ENCODE measurements around the gene HOXA1. TPM values are rescaled to one million over a fixed set of nuclear protein-coding genes. Genes with fewer than 3 reads are reported as not detected.

HOXA1 gene
- total and polyA plus RNA-seq, 4 experiments from 2014 or later: 0.49 to 0.75 (median 0.70) TPM

DNA sequence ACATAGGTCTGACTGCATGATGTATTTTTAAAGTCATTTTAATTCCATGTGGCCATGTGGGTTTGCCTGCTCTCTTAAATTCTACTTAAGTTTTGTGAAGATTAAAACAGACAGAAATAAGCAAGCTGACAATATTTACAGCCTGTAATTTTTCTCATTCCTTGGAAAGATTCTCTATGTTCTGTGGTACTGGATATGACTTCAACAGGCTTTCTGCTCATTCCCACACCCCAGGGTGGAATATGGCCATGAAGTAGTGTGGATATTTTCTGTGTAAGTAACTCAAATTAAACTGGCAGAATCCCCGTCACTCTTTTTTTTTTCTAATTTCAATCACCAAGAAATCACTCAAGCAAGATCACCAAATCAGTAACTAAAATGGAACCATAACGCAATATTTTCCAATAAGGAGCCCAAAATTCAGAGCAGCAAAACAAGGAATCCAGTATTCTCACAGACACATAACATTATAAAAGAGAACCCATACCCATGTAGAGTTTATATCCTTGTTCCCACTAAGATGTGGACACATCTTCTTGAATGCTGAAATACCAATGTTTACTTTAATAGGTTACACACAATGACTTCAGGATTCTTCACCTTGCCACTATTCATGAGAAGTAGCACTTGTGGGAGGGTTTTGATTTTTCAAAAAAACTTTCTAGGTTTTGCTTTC is 42.0 kb upstream of the HOXA1 start:
- peaks cover 9% of the 10 kb centered on the region for H3K27me3 ChIP-seq (ENCODE audit: insufficient read depth, low read length)
- no peak overlapping the region for H3K27ac ChIP-seq (ENCODE audit: low read depth, low read length)
- peaks cover 42 to 45% of the 10 kb centered on the region in 2 donors for H3K27me3 Mint-ChIP-seq
- H3K4me1 Mint-ChIP-seq: no peaks in the 10 kb centered on the region
- no peaks in the 10 kb centered on the region for H3K36me3 ChIP-seq (ENCODE audit: insufficient read depth, low read length)
- H3K4me3 ChIP-seq (ENCODE audit: low read length in 2 of 2): no peak overlapping the region
- H3K9me3 Mint-ChIP-seq: no peaks in the 10 kb centered on the region
- no peaks in the 10 kb centered on the region for H3K4me1 ChIP-seq (ENCODE audit: insufficient read depth, low read length)
- H3K9me3 ChIP-seq (ENCODE audit: control insufficient read depth in 1 of 2, low read length in 2 of 2): no peaks in the 10 kb centered on the region
- no peak overlapping the region for H3K4me3 Mint-ChIP-seq
- ChIA-PET POLR2A (ENCODE audit: partially characterized antibody) (no interaction called here), CTCF (ENCODE audit: partially characterized antibody) (no interaction called here)
- no peak overlapping the region for H3K27ac Mint-ChIP-seq
- intact Hi-C loops (cut with micrococcal nuclease): no loop called here
- H3K36me3 Mint-ChIP-seq: no peaks in the 10 kb centered on the region
- DNase-seq: no peak

DNA sequence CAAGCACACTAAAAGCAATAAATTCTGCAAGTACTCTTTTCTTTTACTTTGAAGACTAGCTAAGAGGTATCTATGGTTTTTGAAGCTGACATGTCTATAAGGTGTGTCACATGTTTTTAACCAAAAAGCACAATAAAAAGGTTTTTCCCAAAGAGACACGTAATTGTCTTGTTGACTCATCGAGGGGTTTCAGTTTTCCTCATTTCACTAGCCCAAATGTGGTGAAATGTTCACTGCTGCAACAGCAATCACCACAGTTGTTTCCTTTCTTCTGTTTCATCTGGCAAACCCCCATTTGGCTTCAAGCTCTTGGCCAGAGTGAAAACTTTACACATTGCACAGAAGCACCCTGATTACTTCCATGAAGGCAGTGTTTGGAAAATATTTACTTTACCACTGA is 38.6 kb upstream of the HOXA1 start:
- Histone ChIP-seq H3K27me3 (ENCODE audit: insufficient read depth, low read length) (peaks cover 12% of the 10 kb centered on the region), H3K9me3 (ENCODE audit: control insufficient read depth in 1 of 2, low read length in 2 of 2) (no peaks in the 10 kb centered on the region), H3K36me3 (ENCODE audit: insufficient read depth, low read length) (no peaks in the 10 kb centered on the region), H3K27ac (ENCODE audit: low read depth, low read length) (no peak overlapping the region), H3K4me1 (ENCODE audit: insufficient read depth, low read length) (peaks cover 6% of the 10 kb centered on the region), H3K4me3 (ENCODE audit: low read length in 2 of 2) (no peak overlapping the region)
- Mint-ChIP-seq H3K27ac (no peak overlapping the region), H3K27me3 (peaks cover 46 to 49% of the 10 kb centered on the region in 2 donors), H3K36me3 (no peaks in the 10 kb centered on the region), H3K4me1 (no peaks in the 10 kb centered on the region), H3K9me3 (no peaks in the 10 kb centered on the region), H3K4me3 (no peak overlapping the region)
- ChIA-PET CTCF (ENCODE audit: partially characterized antibody) (no interaction called here), POLR2A (ENCODE audit: partially characterized antibody) (no interaction called here)
- intact Hi-C loops (cut with micrococcal nuclease): no loop called here
- peak in 1 of 5 donors; percentile 33 for DNase-seq

DNA sequence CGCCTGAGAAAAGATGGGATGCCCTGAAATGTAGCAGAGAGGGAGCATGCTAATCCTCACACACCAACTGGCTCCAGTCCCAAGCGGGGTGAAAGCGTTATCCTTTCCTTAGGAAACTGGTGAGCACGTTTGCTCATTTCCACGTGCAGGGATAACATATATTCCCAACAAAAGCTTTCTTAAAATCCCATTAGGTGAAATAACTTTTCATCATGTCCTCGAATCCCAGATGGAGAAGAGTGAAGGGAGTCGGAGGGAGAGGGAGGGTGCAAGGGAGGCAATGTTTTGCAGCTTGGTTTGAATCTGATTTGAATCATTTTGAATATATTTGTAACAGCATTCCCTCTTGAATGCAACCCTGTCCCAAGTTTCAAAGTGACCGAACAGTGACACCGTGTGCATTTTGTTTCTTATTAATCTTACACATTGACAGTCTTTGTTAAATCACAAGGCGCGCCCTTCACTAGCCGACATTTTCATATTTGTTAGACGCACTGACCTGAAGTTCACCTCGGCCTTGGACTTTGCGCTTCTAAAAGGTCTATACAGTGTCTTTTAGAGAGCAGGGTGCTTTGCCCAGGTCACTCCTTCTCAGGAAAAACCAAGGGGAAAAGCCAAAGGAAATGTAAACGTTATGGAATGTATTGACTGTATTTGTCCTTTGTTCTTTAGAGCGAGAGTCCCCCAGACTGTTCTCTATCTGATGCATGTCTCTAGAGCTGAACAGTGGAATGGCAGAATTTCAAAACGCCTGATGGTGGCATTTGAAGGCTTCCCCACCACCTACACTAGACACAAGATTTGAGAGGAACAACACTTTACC is 37.8 kb upstream of the HOXA1 start:
- intact Hi-C loops (cut with micrococcal nuclease): no loop called here
- H3K9me3 ChIP-seq (ENCODE audit: control insufficient read depth in 1 of 2, low read length in 2 of 2): no peaks in the 10 kb centered on the region
- no peak overlapping the region for H3K27ac ChIP-seq (ENCODE audit: low read depth, low read length)
- Mint-ChIP-seq H3K36me3 (no peaks in the 10 kb centered on the region), H3K27ac (peak overlapping the region in 1 of 7 donors; percentile 28), H3K27me3 (peaks cover 48 to 49% of the 10 kb centered on the region in 2 donors), H3K9me3 (no peaks in the 10 kb centered on the region), H3K4me3 (no peak overlapping the region), H3K4me1 (no peaks in the 10 kb centered on the region)
- no peak overlapping the region for H3K4me3 ChIP-seq (ENCODE audit: low read length in 2 of 2)
- H3K27me3 ChIP-seq (ENCODE audit: insufficient read depth, low read length): peaks cover 12% of the 10 kb centered on the region
- ChIA-PET CTCF (ENCODE audit: partially characterized antibody) (no interaction called here), POLR2A (ENCODE audit: partially characterized antibody) (no interaction called here)
- no peaks in the 10 kb centered on the region for H3K36me3 ChIP-seq (ENCODE audit: insufficient read depth, low read length)
- H3K4me1 ChIP-seq (ENCODE audit: insufficient read depth, low read length): peaks cover 6% of the 10 kb centered on the region
- DNase-seq: no peak

DNA sequence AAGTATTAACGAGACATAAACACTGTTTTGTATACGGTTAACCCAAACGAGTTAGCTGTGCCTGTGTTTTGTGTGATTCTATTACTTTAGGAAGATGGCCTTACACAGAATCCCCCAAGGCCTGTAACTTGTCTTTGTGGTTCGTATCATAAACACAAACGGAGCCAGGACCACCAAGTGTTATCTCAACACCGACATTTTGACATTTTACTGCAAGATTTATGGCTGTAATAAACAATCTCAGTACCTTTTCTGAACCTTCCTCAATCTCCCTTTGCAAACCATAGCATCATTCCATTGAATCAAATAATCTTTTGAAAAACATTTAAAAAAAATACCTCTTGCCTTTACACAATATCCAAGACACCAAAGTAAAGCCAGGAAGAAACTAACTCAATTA is 37.2 kb upstream of the HOXA1 start:
- Mint-ChIP-seq H3K27ac (no peak overlapping the region), H3K9me3 (no peaks in the 10 kb centered on the region), H3K36me3 (no peaks in the 10 kb centered on the region), H3K4me1 (no peaks in the 10 kb centered on the region), H3K27me3 (peaks cover 42 to 49% of the 10 kb centered on the region in 2 donors), H3K4me3 (no peak overlapping the region)
- no peak for DNase-seq
- no peak overlapping the region for H3K27ac ChIP-seq (ENCODE audit: low read depth, low read length)
- intact Hi-C loops (cut with micrococcal nuclease): no loop called here
- no peak overlapping the region for H3K4me3 ChIP-seq (ENCODE audit: low read length in 2 of 2)
- POLR2A ChIA-PET (ENCODE audit: partially characterized antibody): no interaction called here
- H3K9me3 ChIP-seq (ENCODE audit: control insufficient read depth in 1 of 2, low read length in 2 of 2): no peaks in the 10 kb centered on the region
- peaks cover 12% of the 10 kb centered on the region for H3K27me3 ChIP-seq (ENCODE audit: insufficient read depth, low read length)
- H3K4me1 ChIP-seq (ENCODE audit: insufficient read depth, low read length): peaks cover 6% of the 10 kb centered on the region
- CTCF ChIA-PET (ENCODE audit: partially characterized antibody): no interaction called here
- no peaks in the 10 kb centered on the region for H3K36me3 ChIP-seq (ENCODE audit: insufficient read depth, low read length)

DNA sequence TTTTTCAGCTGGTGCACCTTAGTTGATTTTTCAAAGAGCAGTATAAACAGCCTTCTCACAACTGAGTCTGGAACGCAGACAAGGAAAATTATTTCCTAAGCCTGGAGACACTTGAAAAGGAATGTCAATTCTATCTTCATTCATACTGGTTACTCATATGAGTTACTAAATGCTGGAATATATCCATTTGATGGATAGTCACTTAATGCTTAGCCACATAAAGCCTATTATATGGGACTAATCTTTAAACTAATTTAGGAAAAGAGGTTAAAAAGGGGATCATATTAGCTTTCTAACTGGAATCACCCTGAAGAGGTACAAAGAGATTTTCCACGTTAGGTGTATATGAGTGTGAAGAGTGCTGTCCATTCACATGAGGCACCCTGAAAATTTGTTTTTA is 36.4 kb upstream of the HOXA1 start:
- Histone ChIP-seq H3K4me3 (ENCODE audit: low read length in 2 of 2) (no peak overlapping the region), H3K9me3 (ENCODE audit: control insufficient read depth in 1 of 2, low read length in 2 of 2) (no peaks in the 10 kb centered on the region), H3K36me3 (ENCODE audit: insufficient read depth, low read length) (no peaks in the 10 kb centered on the region), H3K4me1 (ENCODE audit: insufficient read depth, low read length) (peaks cover 6% of the 10 kb centered on the region), H3K27ac (ENCODE audit: low read depth, low read length) (no peak overlapping the region), H3K27me3 (ENCODE audit: insufficient read depth, low read length) (peaks cover 11% of the 10 kb centered on the region)
- ChIA-PET CTCF (ENCODE audit: partially characterized antibody) (no interaction called here), POLR2A (ENCODE audit: partially characterized antibody) (no interaction called here)
- intact Hi-C loops (cut with micrococcal nuclease): no loop called here
- Mint-ChIP-seq H3K9me3 (no peaks in the 10 kb centered on the region), H3K27me3 (peaks cover 38 to 48% of the 10 kb centered on the region in 2 donors), H3K4me1 (no peaks in the 10 kb centered on the region), H3K36me3 (no peaks in the 10 kb centered on the region), H3K27ac (no peak overlapping the region), H3K4me3 (no peak overlapping the region)
- DNase-seq: no peak

DNA sequence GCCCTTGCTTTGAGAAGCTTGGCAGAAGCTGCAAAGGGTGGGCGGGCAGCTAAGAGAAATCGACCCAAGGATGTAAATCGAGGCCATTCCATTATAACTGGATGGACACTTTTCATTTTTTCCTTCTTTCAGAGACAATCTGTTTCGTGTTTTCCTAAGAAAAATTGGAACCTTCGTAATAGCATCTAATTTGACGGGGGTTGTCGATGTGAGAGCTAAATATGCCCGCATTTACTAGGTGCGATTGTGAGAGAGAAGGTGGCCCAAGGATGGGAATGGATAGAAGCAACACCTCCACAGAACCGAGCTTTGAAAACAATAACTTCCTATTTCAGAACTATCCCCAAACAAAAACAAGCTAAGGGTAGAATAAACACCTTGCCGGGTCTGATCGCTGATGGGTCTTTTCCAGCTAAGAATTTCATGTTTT is 35.6 kb upstream of the HOXA1 start:
- Histone ChIP-seq H3K36me3 (ENCODE audit: insufficient read depth, low read length) (no peaks in the 10 kb centered on the region), H3K27ac (ENCODE audit: low read depth, low read length) (no peak overlapping the region), H3K9me3 (ENCODE audit: control insufficient read depth in 1 of 2, low read length in 2 of 2) (no peaks in the 10 kb centered on the region), H3K4me3 (ENCODE audit: low read length in 2 of 2) (peak overlapping the region in 1 of 2 donors; percentile 49), H3K27me3 (ENCODE audit: insufficient read depth, low read length) (peaks cover 3% of the 10 kb centered on the region), H3K4me1 (ENCODE audit: insufficient read depth, low read length) (peaks cover 6% of the 10 kb centered on the region)
- intact Hi-C loops (cut with micrococcal nuclease): no loop called here
- no peak for DNase-seq
- H3K27ac Mint-ChIP-seq: peak overlapping the region in 1 of 7 donors; percentile 69
- no peaks in the 10 kb centered on the region for H3K4me1 Mint-ChIP-seq
- ChIA-PET POLR2A (ENCODE audit: partially characterized antibody) (interaction anchor here (0.7 to 1.9 kb wide), 5 partner anchors 19 to 268 kb away, joined by 3 to 6 read pairs (median 3); no protein-coding TSS in a partner anchor), CTCF (ENCODE audit: partially characterized antibody) (no interaction called here)
- H3K27me3 Mint-ChIP-seq: peaks cover 39 to 51% of the 10 kb centered on the region in 2 donors
- no peaks in the 10 kb centered on the region for H3K9me3 Mint-ChIP-seq
- H3K36me3 Mint-ChIP-seq: no peaks in the 10 kb centered on the region
- H3K4me3 Mint-ChIP-seq: peak overlapping the region; percentile 20 to 86 (median 76)

DNA sequence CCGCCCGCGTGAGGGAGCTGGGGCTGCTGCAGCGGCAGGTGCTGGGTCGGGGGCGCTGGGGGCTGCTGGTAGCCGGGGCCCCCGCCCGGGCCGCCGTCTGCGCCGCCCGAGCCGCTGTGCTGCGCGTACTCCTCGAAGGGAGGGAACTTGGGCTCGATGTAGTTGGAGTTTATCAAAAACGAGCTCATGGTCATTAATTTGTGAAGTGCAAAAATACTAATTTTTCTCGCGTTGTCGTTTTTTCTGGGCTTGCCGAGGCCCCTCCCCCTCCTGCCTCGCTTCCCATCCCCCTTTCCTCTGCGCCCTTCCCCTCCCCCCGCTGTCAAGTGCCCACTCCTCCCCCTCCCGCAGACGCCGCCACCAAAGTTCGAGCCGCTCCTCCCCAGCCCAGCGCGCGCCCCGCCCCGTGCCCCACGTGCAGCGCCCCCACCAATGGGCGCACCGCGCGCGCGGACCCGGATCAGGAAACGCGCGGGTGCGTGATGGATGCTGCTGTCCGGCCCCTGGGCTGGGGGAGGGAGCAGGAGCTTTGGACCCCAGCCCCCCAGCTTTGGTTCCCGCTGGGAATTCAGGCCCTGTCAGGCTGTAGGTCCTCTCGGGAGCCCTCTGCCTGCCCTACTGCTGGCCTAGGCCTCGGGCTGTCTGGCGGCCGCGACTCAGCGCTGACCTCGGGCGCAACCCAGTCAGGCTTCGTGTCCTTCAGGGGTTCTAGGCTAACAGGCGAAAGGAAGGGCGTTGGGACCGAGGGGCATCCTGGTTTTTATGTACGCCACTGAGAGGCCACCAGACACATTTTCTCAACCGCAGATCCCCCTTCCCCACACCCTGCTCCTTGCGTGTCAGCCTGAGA is 35.0 kb upstream of the HOXA1 start, which contains the start of gene HOXA4:
TSS of gene HOXA4 (minus strand) at position 218 of the 850 bp plus-strand sequence. CDS start at position 194, 24 bp downstream.
- no peaks in the 10 kb centered on the region for H3K9me3 Mint-ChIP-seq
- H3K27ac Mint-ChIP-seq: peak within 1 kb of the TSS in 3 of 7 donors; percentile 29 to 69 (median 31)
- Histone ChIP-seq H3K4me1 (ENCODE audit: insufficient read depth, low read length) (peaks cover 6% of the 10 kb centered on the region), H3K27ac (ENCODE audit: low read depth, low read length) (peak within 1 kb of the TSS; percentile 23), H3K36me3 (ENCODE audit: insufficient read depth, low read length) (no peaks in the 10 kb centered on the region), H3K4me3 (ENCODE audit: low read length in 2 of 2) (peak within 1 kb of the TSS; percentile 49), H3K27me3 (ENCODE audit: insufficient read depth, low read length) (peaks cover 6% of the 10 kb centered on the region), H3K9me3 (ENCODE audit: control insufficient read depth in 1 of 2, low read length in 2 of 2) (no peaks in the 10 kb centered on the region)
- intact Hi-C loops (cut with micrococcal nuclease): no loop called here
- DNase-seq: peak; percentile 48 to 84 (median 78)
- H3K27me3 Mint-ChIP-seq: peaks cover 40 to 48% of the 10 kb centered on the region in 2 donors
- CTCF ChIA-PET (ENCODE audit: partially characterized antibody): no interaction called here
- H3K4me3 Mint-ChIP-seq: peak within 1 kb of the TSS; percentile 20 to 86 (median 77)
- POLR2A ChIA-PET (ENCODE audit: partially characterized antibody): interaction anchor here (0.7 to 1.9 kb wide), 5 partner anchors 20 to 268 kb away, joined by 3 to 6 read pairs (median 3); no protein-coding TSS in a partner anchor
- no peaks in the 10 kb centered on the region for H3K36me3 Mint-ChIP-seq
- no peaks in the 10 kb centered on the region for H3K4me1 Mint-ChIP-seq

Measured in CD4-positive, alpha-beta memory T cell (primary cell).